ENCODE results near the gene VCX3B.
"Not testable (repeated sequence)": the region's sequence is repeated elsewhere in the genome, so short reads cannot be mapped to it uniquely, and the experiment has no call there.

Gene VCX3B

GRCh38 chrX:8495036-8495435 lies 30.4 kb downstream of the VCX3B start:
- H3K4me1 Mint-ChIP-seq; H3K9me3 Mint-ChIP-seq; H3K36me3 Mint-ChIP-seq (ENCODE audit: insufficient read depth); H3K27me3 Mint-ChIP-seq; ATAC-seq (replicated peaks; ENCODE audit: extremely low read depth, poor library complexity, severe bottlenecking); DNase-seq (ENCODE audit: low spot score in 2 of 2); H3K4me3 Mint-ChIP-seq; H3K27ac Mint-ChIP-seq (ENCODE audit: low read depth): not testable (repeated sequence)

- no peak for ATAC-seq (replicated peaks; ENCODE audit: extremely low read depth, poor library complexity, severe bottlenecking)
- no peaks in the 10 kb centered on the region for H3K4me1 Mint-ChIP-seq
- no peak overlapping the region for H3K27ac Mint-ChIP-seq (ENCODE audit: low read depth)
Observed at GRCh38 chrX:8500203-8500602, 35.6 kb downstream of the VCX3B start.

GRCh38 chrX:8502101-8502500 lies 37.5 kb downstream of the VCX3B start:
- not testable (repeated sequence) for H3K4me1 Mint-ChIP-seq; DNase-seq (ENCODE audit: low spot score in 2 of 2); H3K27ac Mint-ChIP-seq (ENCODE audit: low read depth); ATAC-seq (replicated peaks; ENCODE audit: extremely low read depth, poor library complexity, severe bottlenecking); H3K9me3 Mint-ChIP-seq; H3K27me3 Mint-ChIP-seq; H3K4me3 Mint-ChIP-seq; H3K36me3 Mint-ChIP-seq (ENCODE audit: insufficient read depth)

More at GRCh38 chrX:8500203-8500602, 35.6 kb downstream of the VCX3B start:
- Mint-ChIP-seq H3K4me3 (no peak overlapping the region), H3K36me3 (ENCODE audit: insufficient read depth) (no peaks in the 10 kb centered on the region), H3K27me3 (no peaks in the 10 kb centered on the region), H3K9me3 (no peaks in the 10 kb centered on the region)
- DNase-seq (ENCODE audit: low spot score in 2 of 2), result no peak

- Mint-ChIP-seq H3K4me3 (no peak overlapping the region), H3K4me1 (no peaks in the 10 kb centered on the region), H3K27ac (ENCODE audit: low read depth) (no peak overlapping the region), H3K27me3 (no peaks in the 10 kb centered on the region), H3K36me3 (ENCODE audit: insufficient read depth) (no peaks in the 10 kb centered on the region), H3K9me3 (no peaks in the 10 kb centered on the region)
- no peak for ATAC-seq (replicated peaks; ENCODE audit: extremely low read depth, poor library complexity, severe bottlenecking)
- DNase-seq (ENCODE audit: low spot score in 2 of 2), result no peak
Observed at GRCh38 chrX:8504451-8504850, 39.8 kb downstream of the VCX3B start.

Measured in central memory CD8-positive, alpha-beta T cell (primary cell).